Measurements from ENCODE around the gene ASPSCR1. TPM values are rescaled to one million over a fixed set of nuclear protein-coding genes. Genes with fewer than 3 reads are reported as not detected.

Gene ASPSCR1
- total and polyA plus RNA-seq, 2 of the 13 experiments (the other 11 are each of a cell fraction or from before 2014, with no cell fraction given) = 274 to 314 TPM

GRCh38 chr17:81962499-81963441, 14.7 kb upstream of the ASPSCR1 start (continued):
- TF ChIP-seq HBP1 (CRISPR knock-in tag; IDR thresholded peaks at IDR 0.05; ENCODE audit: low read depth) = 0 out of 2 replicates have a peak, but pooled peaks have one; percentile 11
- no peak for TF ChIP-seq PBX3 (CRISPR knock-in tag; IDR thresholded peaks at IDR 0.05; ENCODE audit: borderline replicate concordance)
- no peak for TF ChIP-seq ZNF253 (CRISPR knock-in tag; IDR thresholded peaks at IDR 0.05; ENCODE audit: borderline replicate concordance)
- no peak for TF ChIP-seq ETV5 (CRISPR knock-in tag; IDR thresholded peaks at IDR 0.05; ENCODE audit: borderline replicate concordance)
- no peak for TF ChIP-seq ZNF136 (CRISPR knock-in tag; IDR thresholded peaks at IDR 0.05; ENCODE audit: low read depth)
- 0 out of 2 replicates have a peak, but pooled peaks have one; percentile 27 for TF ChIP-seq ZNF34 (CRISPR knock-in tag; IDR thresholded peaks at IDR 0.05; ENCODE audit: borderline replicate concordance)
- TF ChIP-seq ZNF747 (CRISPR knock-in tag; IDR thresholded peaks at IDR 0.05; ENCODE audit: borderline replicate concordance) = peak; percentile 19; the same call in 1 of the 2 replicates
- TF ChIP-seq RBFOX2 (IDR thresholded peaks at IDR 0.05; ENCODE audit: low read depth, low read length) = peak; percentile 68
- TF ChIP-seq ZNF580 (CRISPR knock-in tag; IDR thresholded peaks at IDR 0.05; ENCODE audit: borderline replicate concordance, low read depth) = no peak
- 0 out of 2 replicates have a peak, but pooled peaks have one; percentile 28 for TF ChIP-seq MEIS1 (CRISPR knock-in tag; IDR thresholded peaks at IDR 0.05; ENCODE audit: borderline replicate concordance)
- no peak; the same call in 1 of the 2 replicates for TF ChIP-seq ZNF180 (CRISPR knock-in tag; IDR thresholded peaks at IDR 0.05; ENCODE audit: borderline replicate concordance, low read depth)
- TF ChIP-seq PAX8 (CRISPR knock-in tag; IDR thresholded peaks at IDR 0.05; ENCODE audit: borderline replicate concordance) = no peak; the same call in 1 of the 2 replicates
- peak; percentile 65 for TF ChIP-seq POLR2G (IDR thresholded peaks at IDR 0.05; ENCODE audit: low read depth, low read length)
- TF ChIP-seq CCAR2 (optimal IDR thresholded peaks at IDR 0.05; ENCODE audit: low read depth, low read length) = no peak
- no peak for TF ChIP-seq ZBTB49 (CRISPR knock-in tag; IDR thresholded peaks at IDR 0.05; ENCODE audit: borderline replicate concordance)
- TF ChIP-seq HMGXB3 (CRISPR knock-in tag; IDR thresholded peaks at IDR 0.05; ENCODE audit: borderline replicate concordance) = no peak; the same call in 1 of the 2 replicates
- TF ChIP-seq KLF16 (CRISPR knock-in tag; IDR thresholded peaks at IDR 0.05) = peak in 1 of 2 experiments; percentile 48; a peak in 1 of 4 replicates
